Colonic mucosa (tissue), 4 donors: ENCODE results near the gene ECSIT. TPM values are rescaled to one million over a fixed set of nuclear protein-coding genes. Genes with fewer than 3 reads are reported as not detected.

Experiments
- DNase-seq: peaks from one replicate; pipeline ENCODE4 v3.0.0-alpha.2; 2020
- H3K27ac ChIP-seq: fragments of 200-600 bp; one replicate; pipeline ENCODE4 v1.8.0; 2021
- H3K27me3 ChIP-seq: fragments of 200-600 bp; one replicate; pipeline ENCODE4 v1.8.0; 2021
- H3K36me3 ChIP-seq: fragments of 200-600 bp; one replicate; pipeline ENCODE4 v1.8.0; 2021
- H3K4me1 ChIP-seq: fragments of 200-600 bp; one replicate; pipeline ENCODE4 v1.8.0; 2021; ENCODE audit warnings: mild to moderate bottlenecking
- H3K4me3 ChIP-seq: fragments of 200-600 bp; one replicate; pipeline ENCODE4 v1.8.0; 2021
- H3K9ac ChIP-seq, 2 donors: one replicate each; pipeline ENCODE4 v1.7.0; 2013; ENCODE audit warnings: control low read depth in 2 of 2, low read depth in 2 of 2, low read length in 2 of 2
- H3K9me3 ChIP-seq: fragments of 200-600 bp; one replicate; pipeline ENCODE4 v1.8.0; 2021
- intact Hi-C: fragments of 100-400 bp; cut with DNase I; formaldehyde crosslinking; loops from one replicate; pipeline ENCODE4 v1.14.1; 2022
- total RNA-seq, 2 donors: library from RNA; stranded (reverse); fragmentation: NEBNext Ultra II Directional in 1 of 2; extraction: Animal tissue kit (Norgen Biotek cat#: 25700) in 1 of 2; gene quantifications; one replicate each; pipeline ENCODE4 v1.2.1, GENCODE V29; 2021
- TF ChIP-seq, protein P1 (sequence below): fragments of 200-600 bp; IDR thresholded peaks from one replicate; pipeline ENCODE4 v1.8.0; 2022; ENCODE audit warnings: antibody characterized with exemption, mild to moderate bottlenecking
- donor health status: healthy.
- donor health status: DM: no; HTN: no; CAD: no.
- donor health status: DM: no; HTN: no; CAD: no.

ECSIT gene
- total RNA-seq, 2 donors from 2014 or later: 62.8 to 124 TPM

DNA sequence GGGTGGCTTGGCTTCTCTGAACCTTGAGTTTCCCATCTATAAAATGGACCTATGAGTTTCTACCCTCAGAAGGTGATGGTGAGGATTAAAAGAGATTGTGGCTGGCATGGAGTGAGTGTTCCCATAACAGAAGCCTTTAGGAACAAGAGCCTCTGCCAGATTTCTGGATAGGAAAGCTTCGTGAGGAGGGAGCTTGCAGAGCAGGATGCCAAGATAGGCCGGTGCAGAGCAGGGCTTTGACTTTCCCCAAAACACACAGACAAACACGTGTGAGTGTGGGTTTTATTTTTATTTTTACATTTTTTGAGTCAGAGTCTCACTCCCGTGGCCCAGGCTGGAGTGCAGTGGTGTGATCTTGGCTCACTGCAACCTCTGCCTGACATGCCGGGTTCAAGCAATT lies 6.0 kb upstream of the ECSIT start:
- no peak for DNase-seq
- TF ChIP-seq, protein P1, sequence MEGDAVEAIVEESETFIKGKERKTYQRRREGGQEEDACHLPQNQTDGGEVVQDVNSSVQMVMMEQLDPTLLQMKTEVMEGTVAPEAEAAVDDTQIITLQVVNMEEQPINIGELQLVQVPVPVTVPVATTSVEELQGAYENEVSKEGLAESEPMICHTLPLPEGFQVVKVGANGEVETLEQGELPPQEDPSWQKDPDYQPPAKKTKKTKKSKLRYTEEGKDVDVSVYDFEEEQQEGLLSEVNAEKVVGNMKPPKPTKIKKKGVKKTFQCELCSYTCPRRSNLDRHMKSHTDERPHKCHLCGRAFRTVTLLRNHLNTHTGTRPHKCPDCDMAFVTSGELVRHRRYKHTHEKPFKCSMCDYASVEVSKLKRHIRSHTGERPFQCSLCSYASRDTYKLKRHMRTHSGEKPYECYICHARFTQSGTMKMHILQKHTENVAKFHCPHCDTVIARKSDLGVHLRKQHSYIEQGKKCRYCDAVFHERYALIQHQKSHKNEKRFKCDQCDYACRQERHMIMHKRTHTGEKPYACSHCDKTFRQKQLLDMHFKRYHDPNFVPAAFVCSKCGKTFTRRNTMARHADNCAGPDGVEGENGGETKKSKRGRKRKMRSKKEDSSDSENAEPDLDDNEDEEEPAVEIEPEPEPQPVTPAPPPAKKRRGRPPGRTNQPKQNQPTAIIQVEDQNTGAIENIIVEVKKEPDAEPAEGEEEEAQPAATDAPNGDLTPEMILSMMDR: no peak
- Histone ChIP-seq H3K27me3 (no peaks in the 10 kb centered on the region), H3K27ac (peak overlapping the region; percentile 14), H3K9me3 (no peaks in the 10 kb centered on the region), H3K9ac (no peak overlapping the region), H3K36me3 (no peaks in the 10 kb centered on the region), H3K4me3 (no peak overlapping the region), H3K4me1 (no peaks in the 10 kb centered on the region)
- intact Hi-C loops: no loop called here

DNA sequence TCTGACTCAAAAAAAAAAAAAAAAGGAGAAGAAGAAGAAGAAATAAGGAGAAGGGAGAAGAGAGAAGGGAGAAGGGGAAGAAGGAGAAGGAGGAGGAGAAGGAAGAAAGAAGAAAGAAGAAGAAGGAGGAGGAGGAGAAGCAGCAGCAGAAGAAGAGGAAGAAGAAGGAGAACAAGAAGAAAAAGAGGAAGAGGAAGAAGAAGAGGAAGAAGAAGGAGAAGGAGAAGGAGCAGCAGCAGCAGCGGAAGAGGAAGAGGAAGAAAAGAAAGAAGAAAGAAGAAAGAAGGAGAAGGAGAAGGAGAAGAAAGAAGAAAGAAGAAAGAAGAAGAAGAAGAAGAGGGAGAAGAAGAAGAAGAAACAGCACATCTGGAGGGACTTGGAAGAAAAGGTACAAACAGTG lies 5.6 kb upstream of the ECSIT start:
- Histone ChIP-seq H3K27me3 (no peaks in the 10 kb centered on the region), H3K4me3 (no peak overlapping the region), H3K4me1 (no peaks in the 10 kb centered on the region), H3K36me3 (no peaks in the 10 kb centered on the region), H3K9ac (no peak overlapping the region), H3K27ac (no peak overlapping the region), H3K9me3 (no peaks in the 10 kb centered on the region)
- no peak for DNase-seq
- intact Hi-C loops: no loop called here
- TF ChIP-seq, protein P1: no peak

DNA sequence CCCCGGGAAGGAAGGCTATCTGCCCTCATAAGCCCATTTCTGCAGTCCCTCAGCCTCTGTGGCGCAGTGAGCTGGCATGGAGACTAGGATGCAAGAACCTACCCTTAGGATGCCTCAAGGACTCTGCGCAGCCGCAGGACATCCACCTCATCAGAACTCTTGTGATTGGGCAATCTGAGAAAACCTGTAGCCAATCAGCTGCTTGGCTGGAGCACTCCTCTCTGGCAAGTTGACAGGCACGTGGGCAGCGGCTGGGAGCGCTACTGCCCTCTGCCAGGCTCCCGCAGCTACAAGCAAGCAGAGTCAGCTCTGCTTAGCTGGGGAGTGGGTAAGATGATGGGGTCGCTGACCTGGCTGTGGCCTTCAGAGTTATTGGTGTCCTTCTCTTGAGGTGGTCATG lies 1.5 kb upstream of the ECSIT start:
- no peak overlapping the region for H3K27ac ChIP-seq
- H3K9me3 ChIP-seq: no peaks in the 10 kb centered on the region
- no peak overlapping the region for H3K4me3 ChIP-seq
- no peaks in the 10 kb centered on the region for H3K27me3 ChIP-seq
- intact Hi-C loops: no loop called here
- DNase-seq: peak; percentile 79
- peaks cover 10% of the 10 kb centered on the region for H3K4me1 ChIP-seq
- TF ChIP-seq, protein P1: no peak
- no peaks in the 10 kb centered on the region for H3K36me3 ChIP-seq
- no peak overlapping the region for H3K9ac ChIP-seq

DNA sequence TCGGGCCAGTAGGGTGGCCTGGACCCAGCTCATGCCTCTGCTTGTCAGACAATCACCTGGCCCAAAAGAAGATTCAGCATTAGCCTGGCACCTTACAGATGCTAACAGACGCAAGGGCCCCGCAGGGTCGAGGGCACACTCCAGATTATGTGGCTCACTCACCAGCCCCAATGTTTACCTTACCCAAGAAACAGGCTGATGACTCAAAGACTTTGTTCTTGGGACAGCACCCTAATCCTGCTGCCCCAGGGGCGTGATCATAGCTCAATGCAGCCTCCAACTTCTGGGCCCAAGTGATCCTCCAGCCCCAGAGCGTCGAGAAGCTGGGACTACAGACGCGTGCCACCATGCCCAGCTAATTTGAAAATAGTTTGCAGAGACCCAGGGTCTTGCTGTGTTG lies 9.8 kb downstream of the ECSIT start:
- Histone ChIP-seq H3K9ac (no peak overlapping the region), H3K9me3 (no peaks in the 10 kb centered on the region), H3K4me1 (no peaks in the 10 kb centered on the region), H3K4me3 (no peak overlapping the region), H3K27me3 (no peaks in the 10 kb centered on the region), H3K27ac (no peak overlapping the region), H3K36me3 (no peaks in the 10 kb centered on the region)
- no peak for DNase-seq
- intact Hi-C loops: no loop called here
- TF ChIP-seq, protein P1: no peak

DNA sequence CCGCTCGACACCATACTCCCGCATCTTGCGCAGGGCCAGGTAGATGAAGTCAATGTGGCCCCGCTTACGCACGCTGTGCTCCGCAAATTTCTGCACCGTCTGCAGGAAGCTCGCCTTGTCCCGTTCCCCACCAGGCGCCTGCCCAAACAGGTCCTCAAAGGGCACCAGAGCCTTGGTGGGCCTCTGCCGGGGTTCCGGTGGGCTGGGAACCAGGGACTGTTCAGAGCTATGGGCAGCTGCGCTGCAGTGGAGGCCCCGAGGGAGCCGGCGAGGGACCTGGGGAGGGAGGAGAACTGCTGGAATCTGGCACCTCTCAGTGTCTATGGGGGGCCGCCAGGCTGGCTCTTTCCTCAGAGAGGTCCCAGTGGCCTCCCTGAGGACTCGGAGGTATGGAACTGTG lies 15.0 kb downstream of the ECSIT start:
- H3K9me3 ChIP-seq: no peaks in the 10 kb centered on the region
- TF ChIP-seq, protein P1: no peak
- intact Hi-C loops: no loop called here
- no peak overlapping the region for H3K9ac ChIP-seq
- H3K4me1 ChIP-seq: no peaks in the 10 kb centered on the region
- DNase-seq: no peak
- no peaks in the 10 kb centered on the region for H3K27me3 ChIP-seq
- H3K4me3 ChIP-seq: no peak overlapping the region
- no peaks in the 10 kb centered on the region for H3K36me3 ChIP-seq
- no peak overlapping the region for H3K27ac ChIP-seq

DNA sequence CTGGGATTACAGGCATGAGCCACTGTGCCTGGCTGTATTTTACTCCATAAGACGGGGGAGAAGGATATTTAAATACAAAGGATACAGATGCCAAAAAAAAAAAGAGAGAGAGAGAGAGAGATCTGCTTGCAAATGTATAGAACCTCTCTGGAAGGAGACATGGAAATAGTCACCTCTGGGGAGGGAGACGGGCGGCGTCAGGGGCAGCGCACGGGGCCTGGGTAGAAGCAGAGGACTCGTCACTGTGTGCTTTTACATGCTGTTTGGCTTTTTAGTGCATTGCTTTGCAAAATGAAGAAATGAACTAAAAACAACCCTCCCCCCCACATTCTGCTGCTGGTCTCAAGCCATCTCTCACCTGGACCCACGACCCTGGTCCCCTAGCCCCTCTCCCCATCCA lies 18.5 kb downstream of the ECSIT start:
- intact Hi-C loops: no loop called here
- no peaks in the 10 kb centered on the region for H3K27me3 ChIP-seq
- TF ChIP-seq, protein P1: no peak
- no peaks in the 10 kb centered on the region for H3K36me3 ChIP-seq
- no peak for DNase-seq
- no peaks in the 10 kb centered on the region for H3K9me3 ChIP-seq
- H3K4me1 ChIP-seq: no peaks in the 10 kb centered on the region
- no peak overlapping the region for H3K9ac ChIP-seq
- no peak overlapping the region for H3K27ac ChIP-seq
- H3K4me3 ChIP-seq: no peak overlapping the region
